PC-9 (cell line): ENCODE results near the gene SPPL2A.

Experiments
- CTCF ChIP-seq: fragments of 200-600 bp; sonication (generic); conservative IDR thresholded peaks from 2 replicates; pipeline ENCODE4 v1.6.1; 2017; ENCODE audit warnings: mixed run types, antibody characterized with exemption, mild to moderate bottlenecking, moderate library complexity
- EZH2 ChIP-seq: fragments of 200-600 bp; sonication (generic); IDR thresholded peaks from 2 replicates; pipeline ENCODE4 v1.8.0; 2017; ENCODE audit warnings: antibody characterized with exemption, low read depth

- TF ChIP-seq CTCF: no peak
- no peak for TF ChIP-seq EZH2
These were observed 35.2 kb upstream of the SPPL2A start for GRCh38 chr15:50800715-50801114.
